Parathyroid adenoma (tissue), 2 donors: ENCODE data around the gene ZNF835.
A peak's percentile ranks its signal among the peaks of the same experiment; 100 is the strongest.

Source experiments
- H2AFZ ChIP-seq: fragments of 300-600 bp; sonication (generic); one replicate; pipeline ENCODE4 v1.7.0; 2017; ENCODE audit warnings: antibody characterized with exemption, mild to moderate bottlenecking
- H3K27ac ChIP-seq: fragments of 300-600 bp; sonication (generic); one replicate; pipeline ENCODE4 v1.7.0; 2017
- H3K27me3 ChIP-seq: fragments of 300-600 bp; sonication (generic); one replicate; pipeline ENCODE4 v1.7.0; 2017; ENCODE audit warnings: low read length; ENCODE audit not compliant: control insufficient read depth, insufficient read depth
- H3K36me3 ChIP-seq: fragments of 300-600 bp; sonication (generic); one replicate; pipeline ENCODE4 v1.7.0; 2017; ENCODE audit warnings: low read length; ENCODE audit not compliant: control insufficient read depth, insufficient read depth
- H3K4me1 ChIP-seq: fragments of 300-600 bp; sonication (generic); one replicate; pipeline ENCODE4 v1.7.0; 2017; ENCODE audit warnings: control low read depth
- H3K4me2 ChIP-seq: fragments of 300-600 bp; sonication (generic); one replicate; pipeline ENCODE4 v1.7.0; 2017; ENCODE audit warnings: low read length
- H3K4me3 ChIP-seq: fragments of 300-600 bp; sonication (generic); one replicate; pipeline ENCODE4 v1.7.0; 2017; ENCODE audit warnings: low read depth, low read length
- H3K79me2 ChIP-seq: fragments of 300-600 bp; sonication (generic); one replicate; pipeline ENCODE4 v1.7.0; 2017; ENCODE audit warnings: control low read depth
- H3K9ac ChIP-seq: fragments of 300-600 bp; sonication (generic); one replicate; pipeline ENCODE4 v1.7.0; 2017; ENCODE audit warnings: mild to moderate bottlenecking
- H3K9me3 ChIP-seq: fragments of 300-600 bp; sonication (generic); one replicate; pipeline ENCODE4 v1.7.0; 2017; ENCODE audit warnings: low read length; ENCODE audit not compliant: control insufficient read depth
- TF ChIP-seq, protein P1 (sequence below): fragments of 300-600 bp; sonication (generic); IDR thresholded peaks from one replicate; pipeline ENCODE4 v1.7.0; 2017; ENCODE audit warnings: antibody characterized with exemption, mild to moderate bottlenecking
- donor health status: primary hyperparathyroidism.

Gene ZNF835

DNA sequence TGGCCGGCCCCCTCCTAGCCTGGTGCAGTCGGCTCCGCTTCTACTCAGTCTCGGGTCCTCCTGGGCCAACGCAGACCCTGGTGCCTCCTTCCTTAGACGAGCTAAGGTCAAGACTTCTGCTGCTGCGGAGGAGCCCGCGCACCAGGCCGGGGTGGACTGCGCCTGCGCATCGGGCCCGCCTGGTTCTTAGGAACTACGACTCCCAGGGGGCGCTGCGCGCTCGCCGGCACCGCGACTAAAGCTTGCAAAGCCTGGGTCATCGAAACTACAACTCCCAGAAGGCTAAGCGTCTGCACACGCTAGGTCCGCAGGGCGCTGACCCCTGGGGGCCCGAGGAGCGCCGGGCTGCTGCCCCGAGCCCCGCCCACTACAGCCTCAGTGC lies at the start of gene ZNF835:
Gene ZNF835 (minus strand): TSS at position 145 of the 382 bp plus-strand sequence. CDS start 6,559 bp downstream, outside the sequence.
- Histone ChIP-seq H3K36me3 (no peaks in the 10 kb centered on the region), H3K4me3 (peak within 1 kb of the TSS; percentile 71), H3K79me2 (no peaks in the 10 kb centered on the region), H3K9ac (no peak within 1 kb of the TSS), H3K27me3 (no peaks in the 10 kb centered on the region), H2AFZ (peak within 1 kb of the TSS; percentile 88), H3K4me1 (peaks cover 8% of the 10 kb centered on the region), H3K27ac (peak within 1 kb of the TSS; percentile 20), H3K4me2 (peak within 1 kb of the TSS; percentile 72), H3K9me3 (no peaks in the 10 kb centered on the region)
- TF ChIP-seq, protein P1, sequence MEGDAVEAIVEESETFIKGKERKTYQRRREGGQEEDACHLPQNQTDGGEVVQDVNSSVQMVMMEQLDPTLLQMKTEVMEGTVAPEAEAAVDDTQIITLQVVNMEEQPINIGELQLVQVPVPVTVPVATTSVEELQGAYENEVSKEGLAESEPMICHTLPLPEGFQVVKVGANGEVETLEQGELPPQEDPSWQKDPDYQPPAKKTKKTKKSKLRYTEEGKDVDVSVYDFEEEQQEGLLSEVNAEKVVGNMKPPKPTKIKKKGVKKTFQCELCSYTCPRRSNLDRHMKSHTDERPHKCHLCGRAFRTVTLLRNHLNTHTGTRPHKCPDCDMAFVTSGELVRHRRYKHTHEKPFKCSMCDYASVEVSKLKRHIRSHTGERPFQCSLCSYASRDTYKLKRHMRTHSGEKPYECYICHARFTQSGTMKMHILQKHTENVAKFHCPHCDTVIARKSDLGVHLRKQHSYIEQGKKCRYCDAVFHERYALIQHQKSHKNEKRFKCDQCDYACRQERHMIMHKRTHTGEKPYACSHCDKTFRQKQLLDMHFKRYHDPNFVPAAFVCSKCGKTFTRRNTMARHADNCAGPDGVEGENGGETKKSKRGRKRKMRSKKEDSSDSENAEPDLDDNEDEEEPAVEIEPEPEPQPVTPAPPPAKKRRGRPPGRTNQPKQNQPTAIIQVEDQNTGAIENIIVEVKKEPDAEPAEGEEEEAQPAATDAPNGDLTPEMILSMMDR = peak; percentile 52

DNA sequence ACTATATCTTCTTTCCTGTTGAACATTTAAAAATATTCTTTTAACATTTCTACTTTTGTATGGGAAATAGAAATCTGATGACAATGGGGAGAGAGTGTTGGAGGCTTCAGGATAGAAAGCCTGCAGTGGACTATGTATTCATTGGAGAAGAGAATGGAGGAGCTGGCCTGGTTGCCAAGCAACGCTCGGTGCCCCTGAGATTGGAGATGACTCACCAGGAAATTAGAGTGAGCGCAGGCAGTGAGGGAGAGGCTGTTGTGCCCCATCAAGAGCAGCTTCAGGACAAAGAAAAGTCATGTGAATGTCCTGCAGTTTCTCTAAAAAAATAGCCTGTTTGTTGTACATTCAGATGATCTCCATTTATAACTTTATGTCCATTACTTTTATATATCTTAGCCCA lies 48.7 kb upstream of the ZNF835 start:
- Histone ChIP-seq H3K9ac (no peak overlapping the region), H3K4me3 (no peak overlapping the region), H3K27ac (no peak overlapping the region), H3K9me3 (no peaks in the 10 kb centered on the region), H3K36me3 (no peaks in the 10 kb centered on the region), H3K4me1 (peaks cover 2% of the 10 kb centered on the region), H2AFZ (no peak overlapping the region), H3K79me2 (no peaks in the 10 kb centered on the region), H3K4me2 (no peak overlapping the region), H3K27me3 (no peaks in the 10 kb centered on the region)
- TF ChIP-seq, protein P1 = no peak

DNA sequence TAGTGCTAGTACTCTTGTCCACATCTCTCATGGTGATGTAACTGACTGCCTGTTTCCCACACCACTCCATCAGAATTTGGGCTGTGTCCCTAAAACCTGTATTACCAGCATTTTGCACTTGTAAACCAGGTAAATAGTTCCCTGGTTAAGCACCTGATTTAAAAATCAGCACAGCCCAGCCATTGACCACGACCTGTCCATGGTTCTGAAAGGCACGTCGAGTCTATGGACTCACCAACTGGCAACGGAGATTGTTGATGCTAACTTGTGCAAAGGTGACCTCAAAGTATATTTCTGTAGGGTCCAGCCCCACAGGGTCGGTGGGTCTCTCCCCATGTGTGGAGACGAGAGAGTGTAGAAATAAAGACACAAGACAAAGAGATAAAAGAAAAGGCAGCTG lies 46.7 kb upstream of the ZNF835 start:
- H3K27ac ChIP-seq = no peak overlapping the region
- TF ChIP-seq, protein P1 = no peak
- H3K27me3 ChIP-seq = no peaks in the 10 kb centered on the region
- H3K4me3 ChIP-seq = no peak overlapping the region
- no peak overlapping the region for H3K4me2 ChIP-seq
- no peak overlapping the region for H2AFZ ChIP-seq
- H3K9me3 ChIP-seq = no peaks in the 10 kb centered on the region
- H3K79me2 ChIP-seq = no peaks in the 10 kb centered on the region
- no peak overlapping the region for H3K9ac ChIP-seq
- peaks cover 2% of the 10 kb centered on the region for H3K4me1 ChIP-seq
- no peaks in the 10 kb centered on the region for H3K36me3 ChIP-seq

DNA sequence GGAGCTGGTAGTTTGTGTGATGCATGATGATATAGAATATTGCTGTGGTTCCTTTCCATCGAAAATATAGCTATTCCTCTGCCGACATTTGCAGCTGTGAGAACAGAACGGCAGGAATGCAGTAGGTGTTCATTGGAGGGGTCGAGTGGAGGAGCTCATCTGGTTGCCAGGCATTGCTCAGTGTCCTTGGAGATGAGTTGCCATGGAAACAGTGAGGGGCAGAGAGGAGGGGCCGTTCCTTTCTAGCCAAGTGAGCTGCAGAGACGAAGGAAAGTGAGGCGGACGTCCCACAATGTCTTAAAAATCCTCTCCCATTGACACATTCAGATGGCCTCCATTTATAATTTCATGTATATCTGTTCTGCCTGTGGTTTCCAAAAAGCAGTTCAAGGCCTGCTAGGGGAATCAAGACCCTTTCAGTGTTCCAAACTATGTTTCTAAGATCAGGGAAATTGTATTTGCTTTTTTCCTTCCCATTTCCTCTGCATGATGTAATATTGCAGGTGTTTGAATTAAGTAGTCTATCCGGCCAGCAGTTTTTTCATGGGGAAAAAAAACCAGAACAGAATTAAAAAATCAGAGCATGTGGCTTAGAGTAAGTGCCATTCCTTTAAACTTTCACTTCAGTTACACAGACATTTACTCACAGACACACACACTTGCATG lies 41.2 kb upstream of the ZNF835 start:
- no peak overlapping the region for H3K27ac ChIP-seq

More for the DNA sequence above, 41.2 kb upstream of the ZNF835 start:
- no peaks in the 10 kb centered on the region for H3K79me2 ChIP-seq
- TF ChIP-seq, protein P1 = no peak
- H3K36me3 ChIP-seq = no peaks in the 10 kb centered on the region
- no peaks in the 10 kb centered on the region for H3K9me3 ChIP-seq
- H2AFZ ChIP-seq = no peak overlapping the region
- H3K9ac ChIP-seq = no peak overlapping the region
- H3K4me1 ChIP-seq = no peaks in the 10 kb centered on the region
- no peak overlapping the region for H3K4me3 ChIP-seq
- H3K27me3 ChIP-seq = no peaks in the 10 kb centered on the region
- H3K4me2 ChIP-seq = no peak overlapping the region
